GM12875 (cell line): Measurements from ENCODE around the gene TIMM9.

Experiments
- H3K4me3 ChIP-seq: one replicate; pipeline ENCODE4 v1.5.1; 2011; ENCODE audit warnings: low read depth, low read length, control low read depth
- CTCF ChIP-seq: IDR thresholded peaks from 2 replicates; pipeline ENCODE4 v1.5.1; 2011; ENCODE audit warnings: low read depth, mild to moderate bottlenecking, control low read depth, inconsistent platforms, low read length, moderate library complexity, borderline replicate concordance; ENCODE audit not compliant: insufficient read depth

TIMM9 gene

DNA sequence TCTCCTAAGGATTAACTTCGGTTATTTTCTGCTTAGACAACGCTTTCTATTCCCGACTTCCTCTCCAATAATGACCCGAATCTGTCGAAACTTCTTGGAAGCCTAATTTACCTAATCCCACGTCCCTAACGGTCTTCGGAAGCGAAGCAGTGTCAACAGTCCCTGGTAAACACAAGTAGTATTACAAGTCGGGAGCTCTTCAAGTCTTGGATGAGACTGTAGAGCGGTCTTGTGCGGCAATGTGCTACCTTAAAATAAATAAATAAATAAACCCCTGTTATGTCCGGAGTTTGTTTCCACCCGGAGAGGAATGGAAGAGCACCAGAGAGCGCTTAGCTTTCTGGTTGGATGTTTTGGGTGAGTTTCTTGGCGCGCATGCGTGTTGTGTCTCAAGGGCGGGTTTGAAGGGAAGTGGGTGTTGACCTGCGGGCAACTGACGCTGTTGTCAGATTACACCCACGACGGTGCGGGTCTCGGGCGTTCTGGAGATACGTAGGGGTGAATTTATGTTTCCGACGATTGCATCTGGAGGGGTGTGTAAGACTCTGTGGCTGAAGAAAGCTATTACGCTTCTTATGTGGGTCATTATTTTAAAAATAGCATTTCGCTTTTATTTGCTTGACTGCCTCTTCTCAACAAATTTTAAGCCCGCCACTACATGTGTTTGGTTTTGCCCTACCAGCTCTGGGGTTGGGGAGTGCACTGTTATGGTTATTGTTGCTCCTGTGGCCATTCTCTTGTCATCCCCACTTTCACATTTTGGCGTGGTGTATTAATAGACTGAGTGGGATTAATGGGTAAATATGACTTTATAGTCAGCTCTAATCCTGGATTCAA, at the start of gene TIMM9, which contains the start of gene KIAA0586:
Gene TIMM9 (minus strand): TSS at position 251 of the 837 bp plus-strand sequence. CDS start 15,586 bp downstream, outside the sequence.
Gene KIAA0586 (plus strand): TSS at position 439 of the 837 bp plus-strand sequence. CDS start 546 bp downstream, outside the sequence.
- no peak for TF ChIP-seq CTCF
- H3K4me3 ChIP-seq, result peak within 1 kb of the TSS; percentile 65

GRCh38 chr14:58476320-58476719, 49.0 kb upstream of the TIMM9 start:
- TF ChIP-seq CTCF, result no peak

GRCh38 chr14:58469309-58469708, 42.0 kb upstream of the TIMM9 start:
- H3K4me3 ChIP-seq, result no peak overlapping the region
- TF ChIP-seq CTCF, result no peak

More at GRCh38 chr14:58476320-58476719, 49.0 kb upstream of the TIMM9 start:
- H3K4me3 ChIP-seq, result no peak overlapping the region

GRCh38 chr14:58467575-58467974, 40.2 kb upstream of the TIMM9 start:
- no peak for TF ChIP-seq CTCF
- H3K4me3 ChIP-seq, result no peak overlapping the region

GRCh38 chr14:58466459-58466858, 39.1 kb upstream of the TIMM9 start:
- H3K4me3 ChIP-seq, result no peak overlapping the region
- no peak for TF ChIP-seq CTCF

GRCh38 chr14:58465421-58465820, 38.1 kb upstream of the TIMM9 start:
- TF ChIP-seq CTCF, result no peak
- H3K4me3 ChIP-seq, result no peak overlapping the region

DNA sequence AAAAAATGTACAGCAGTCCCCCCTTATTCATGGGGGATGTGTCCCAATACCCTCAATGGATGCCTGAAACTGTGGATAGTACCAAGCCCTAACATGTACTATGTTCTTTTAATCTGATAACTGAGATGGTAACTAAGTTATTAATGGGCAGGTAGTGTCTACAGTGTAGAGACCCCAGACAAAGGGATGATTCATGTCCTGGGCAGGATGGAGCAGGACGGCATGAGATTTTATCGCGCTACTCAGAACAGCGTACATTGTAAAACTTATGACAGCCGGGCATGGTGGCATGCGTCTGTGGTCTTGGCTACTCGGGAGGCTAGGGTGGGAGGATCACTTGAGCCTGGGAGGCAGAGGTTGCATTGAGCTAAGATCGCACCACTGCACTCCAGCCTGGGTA, 37.3 kb upstream of the TIMM9 start:
- no peak overlapping the region for H3K4me3 ChIP-seq
- TF ChIP-seq CTCF, result no peak
